Dermis blood vessel endothelial cell (primary cell): ENCODE results near the gene THAP9. TPM values are rescaled to one million over a fixed set of nuclear protein-coding genes. Genes with fewer than 3 reads are reported as not detected.
"Not testable (repeated sequence)": the region's sequence is repeated elsewhere in the genome, so short reads cannot be mapped to it uniquely, and the experiment has no call there.

Experiments used
- DNase-seq: peaks from one replicate; pipeline ENCODE4 v3.0.0; 2010
- total RNA-seq: library from RNA; depleted of rRNA; stranded (reverse); fragments of >200 nt; gene quantifications from 2 replicates; pipeline ENCODE4 v1.2.3, GENCODE V29; 2014

The THAP9 gene, protein sequence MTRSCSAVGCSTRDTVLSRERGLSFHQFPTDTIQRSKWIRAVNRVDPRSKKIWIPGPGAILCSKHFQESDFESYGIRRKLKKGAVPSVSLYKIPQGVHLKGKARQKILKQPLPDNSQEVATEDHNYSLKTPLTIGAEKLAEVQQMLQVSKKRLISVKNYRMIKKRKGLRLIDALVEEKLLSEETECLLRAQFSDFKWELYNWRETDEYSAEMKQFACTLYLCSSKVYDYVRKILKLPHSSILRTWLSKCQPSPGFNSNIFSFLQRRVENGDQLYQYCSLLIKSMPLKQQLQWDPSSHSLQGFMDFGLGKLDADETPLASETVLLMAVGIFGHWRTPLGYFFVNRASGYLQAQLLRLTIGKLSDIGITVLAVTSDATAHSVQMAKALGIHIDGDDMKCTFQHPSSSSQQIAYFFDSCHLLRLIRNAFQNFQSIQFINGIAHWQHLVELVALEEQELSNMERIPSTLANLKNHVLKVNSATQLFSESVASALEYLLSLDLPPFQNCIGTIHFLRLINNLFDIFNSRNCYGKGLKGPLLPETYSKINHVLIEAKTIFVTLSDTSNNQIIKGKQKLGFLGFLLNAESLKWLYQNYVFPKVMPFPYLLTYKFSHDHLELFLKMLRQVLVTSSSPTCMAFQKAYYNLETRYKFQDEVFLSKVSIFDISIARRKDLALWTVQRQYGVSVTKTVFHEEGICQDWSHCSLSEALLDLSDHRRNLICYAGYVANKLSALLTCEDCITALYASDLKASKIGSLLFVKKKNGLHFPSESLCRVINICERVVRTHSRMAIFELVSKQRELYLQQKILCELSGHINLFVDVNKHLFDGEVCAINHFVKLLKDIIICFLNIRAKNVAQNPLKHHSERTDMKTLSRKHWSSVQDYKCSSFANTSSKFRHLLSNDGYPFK
- total RNA-seq = 7.7 and 7.8 TPM in 2 replicates

- DNase-seq = peak; percentile 100
Observed at GRCh38 chr4:82900411-82901182, at the start of gene THAP9. Gene THAP9, plus strand, starts transcription at chr4:82900735. Its CDS starts 68 bp downstream, at chr4:82900803.

DNA sequence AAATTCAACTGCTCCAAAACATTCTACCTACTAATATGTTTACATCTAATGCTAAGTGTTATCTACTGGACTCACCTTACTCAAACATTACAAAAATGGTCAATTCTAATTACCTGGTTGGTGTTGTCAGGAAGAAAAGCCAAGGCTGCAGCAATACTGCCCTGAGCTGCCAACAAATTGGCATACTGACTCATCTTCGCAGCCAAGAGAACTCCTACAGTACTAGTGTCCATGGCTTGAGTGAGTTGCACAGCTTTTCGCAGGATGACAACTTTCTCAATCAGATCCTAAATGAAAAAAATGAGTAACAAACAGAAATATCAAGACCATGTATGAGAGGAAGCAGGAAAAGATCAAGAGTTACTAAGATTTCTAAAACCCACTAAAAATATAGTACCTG lies 49.2 kb upstream of the THAP9 start:
- DNase-seq = no peak

- DNase-seq = peak; percentile 71
Observed at GRCh38 chr4:82851885-82852750, 48.4 kb upstream of the THAP9 start.

DNA sequence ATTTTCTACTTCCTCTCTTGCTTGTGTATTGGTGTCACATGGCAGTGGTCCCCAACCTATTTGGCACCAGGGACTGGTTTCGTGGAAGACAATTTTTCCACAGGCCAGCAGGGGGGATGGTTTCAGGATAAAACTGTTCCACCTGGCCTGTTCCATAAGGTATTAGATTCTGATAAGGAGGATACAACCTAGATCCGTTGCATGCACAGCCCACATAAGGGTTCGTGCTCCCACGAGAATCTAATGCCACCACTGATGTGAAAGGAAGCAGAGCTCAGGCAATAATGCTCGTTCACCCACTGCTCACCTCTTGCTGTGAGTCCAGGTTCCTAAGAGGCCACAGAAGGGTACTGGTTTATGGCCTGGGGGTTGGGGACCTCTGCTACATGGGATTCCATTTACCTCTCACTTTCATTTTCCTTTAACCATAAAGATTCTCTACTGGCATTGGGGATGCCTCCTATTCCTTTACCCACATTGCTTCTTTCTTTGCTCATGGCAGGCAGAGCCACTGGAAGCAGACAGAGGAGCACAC lies 47.7 kb upstream of the THAP9 start:
- no peak for DNase-seq

DNA sequence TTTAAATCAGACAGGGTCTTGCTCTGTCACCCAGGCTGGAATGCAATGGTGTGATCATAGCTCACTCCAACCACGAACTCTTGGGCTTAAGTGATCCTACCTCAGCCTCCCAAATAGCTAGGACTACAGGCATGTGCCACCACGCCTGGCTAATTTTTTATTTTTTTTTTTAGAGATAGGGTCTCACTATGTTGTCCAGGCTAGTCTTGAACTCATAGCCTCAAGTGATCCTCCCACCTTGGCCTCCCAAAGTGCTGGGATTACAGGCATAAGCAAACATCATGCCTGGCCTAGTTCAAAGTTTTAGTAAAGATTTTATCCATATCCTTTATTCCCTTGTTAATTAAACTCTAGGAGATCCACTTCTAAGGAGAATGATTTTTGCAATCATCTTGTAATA lies 40.0 kb upstream of the THAP9 start:
- not testable (repeated sequence) for DNase-seq

DNA sequence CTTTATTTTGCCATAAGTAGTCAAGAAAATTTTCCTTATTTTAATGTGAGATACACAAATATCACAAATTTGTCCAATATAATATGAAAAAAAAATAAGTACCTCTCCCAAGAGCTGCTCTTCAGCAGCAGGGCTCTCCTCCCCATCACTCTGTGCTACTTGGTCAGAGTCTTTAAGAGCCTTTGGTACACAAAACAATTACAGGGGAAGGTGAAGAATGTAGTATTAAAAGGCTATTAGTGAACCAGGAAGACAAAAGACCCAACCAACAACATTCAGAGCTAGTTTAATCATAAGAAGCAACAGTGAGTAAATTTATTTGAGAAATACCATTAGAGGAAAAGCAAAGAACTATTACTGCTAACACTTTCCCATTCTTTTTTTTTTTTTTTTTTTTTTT lies 39.0 kb upstream of the THAP9 start:
- no peak for DNase-seq

- DNase-seq = no peak
Observed at GRCh38 chr4:82864336-82864979, 36.1 kb upstream of the THAP9 start.

DNA sequence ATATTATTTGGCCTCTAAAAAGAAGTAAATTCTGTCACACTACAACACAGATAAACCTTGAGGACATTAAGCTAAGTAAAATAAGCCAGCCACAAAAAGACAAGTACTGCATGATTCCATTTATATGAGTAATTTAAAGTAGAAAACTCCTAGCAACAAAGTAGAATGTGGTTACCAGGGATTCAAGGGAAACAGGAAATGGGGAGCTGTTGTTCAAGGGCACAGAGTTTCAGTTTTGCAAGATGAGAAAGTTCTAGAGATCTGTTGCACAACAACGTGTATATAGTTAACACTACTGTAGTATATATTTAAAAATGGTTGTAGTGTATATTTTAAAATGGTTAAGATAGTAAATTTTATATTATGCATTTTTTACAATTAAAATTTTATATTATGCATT lies 34.9 kb upstream of the THAP9 start:
- DNase-seq = peak; percentile 91

DNA sequence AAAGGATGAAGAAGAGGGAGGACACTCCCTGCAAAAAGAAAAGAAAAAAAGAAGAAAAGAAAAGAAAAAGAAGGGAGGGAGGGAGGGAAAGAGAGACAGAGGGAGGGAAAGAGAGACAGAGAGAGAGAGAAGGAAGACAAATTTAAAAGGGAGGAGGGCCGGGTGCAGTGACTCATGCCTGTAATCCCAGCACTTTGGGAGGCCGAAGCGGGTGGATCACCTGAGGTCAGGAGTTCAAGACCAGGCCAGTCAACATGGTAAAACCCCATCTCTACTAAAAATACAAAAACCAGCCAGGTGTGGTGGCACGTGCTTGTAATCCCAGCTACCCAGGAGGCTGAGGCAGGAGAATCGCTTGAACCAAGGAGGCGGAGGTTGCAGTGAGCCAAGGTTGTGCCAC lies 34.5 kb upstream of the THAP9 start:
- not testable (repeated sequence) for DNase-seq

DNA sequence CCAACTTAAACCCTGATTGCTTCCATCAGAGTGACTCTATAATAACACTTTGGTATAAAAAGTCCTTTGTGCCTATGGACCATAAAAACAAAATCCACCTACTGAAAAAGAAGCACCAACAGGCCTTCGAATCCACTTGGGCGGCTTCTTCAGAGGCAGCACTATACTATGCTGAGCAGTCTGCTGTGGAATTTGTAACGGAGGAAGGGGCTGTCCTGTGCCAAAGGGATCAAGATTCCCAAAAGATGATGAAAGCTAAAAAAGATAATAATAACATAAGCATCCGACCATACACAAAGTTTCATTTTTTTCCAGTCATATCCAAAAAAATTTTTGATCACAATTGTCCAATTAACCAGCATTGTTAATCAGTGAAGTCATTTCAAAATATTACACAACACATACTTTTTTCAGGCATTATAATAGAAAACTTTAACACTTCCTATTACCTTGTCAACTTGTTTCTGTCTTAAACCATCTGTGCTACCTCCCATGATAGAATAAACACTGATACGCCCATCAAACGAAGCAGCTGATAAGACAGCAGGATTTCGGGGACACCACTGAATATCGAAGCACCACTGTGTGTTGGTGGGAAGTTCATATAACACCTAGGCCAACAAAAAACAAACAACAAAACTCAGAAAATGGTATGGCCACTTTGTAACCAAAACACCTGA lies 33.7 kb upstream of the THAP9 start:
- DNase-seq = no peak

DNA sequence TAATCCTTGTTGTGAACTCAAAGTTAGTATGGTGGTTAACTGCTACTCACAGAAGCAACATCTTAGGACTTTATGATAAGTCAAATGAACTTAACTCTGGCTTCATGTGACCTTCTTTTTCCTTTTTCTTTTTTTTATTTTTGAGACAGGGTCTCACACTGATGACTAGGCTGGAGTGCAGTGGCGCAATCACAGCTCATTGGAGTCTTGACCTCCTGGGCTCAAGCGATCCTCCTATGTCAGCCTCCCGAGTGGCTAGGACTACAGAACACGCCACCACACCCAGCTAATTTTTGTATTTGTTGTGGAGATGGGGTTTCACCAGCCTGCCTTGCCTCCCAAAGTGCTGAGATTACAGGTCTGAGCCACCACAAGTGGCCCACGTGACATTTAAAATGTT lies 32.0 kb upstream of the THAP9 start:
- DNase-seq = no peak

GRCh38 chr4:82885410-82885809 lies 15.1 kb upstream of the THAP9 start:
- DNase-seq = no peak

DNA sequence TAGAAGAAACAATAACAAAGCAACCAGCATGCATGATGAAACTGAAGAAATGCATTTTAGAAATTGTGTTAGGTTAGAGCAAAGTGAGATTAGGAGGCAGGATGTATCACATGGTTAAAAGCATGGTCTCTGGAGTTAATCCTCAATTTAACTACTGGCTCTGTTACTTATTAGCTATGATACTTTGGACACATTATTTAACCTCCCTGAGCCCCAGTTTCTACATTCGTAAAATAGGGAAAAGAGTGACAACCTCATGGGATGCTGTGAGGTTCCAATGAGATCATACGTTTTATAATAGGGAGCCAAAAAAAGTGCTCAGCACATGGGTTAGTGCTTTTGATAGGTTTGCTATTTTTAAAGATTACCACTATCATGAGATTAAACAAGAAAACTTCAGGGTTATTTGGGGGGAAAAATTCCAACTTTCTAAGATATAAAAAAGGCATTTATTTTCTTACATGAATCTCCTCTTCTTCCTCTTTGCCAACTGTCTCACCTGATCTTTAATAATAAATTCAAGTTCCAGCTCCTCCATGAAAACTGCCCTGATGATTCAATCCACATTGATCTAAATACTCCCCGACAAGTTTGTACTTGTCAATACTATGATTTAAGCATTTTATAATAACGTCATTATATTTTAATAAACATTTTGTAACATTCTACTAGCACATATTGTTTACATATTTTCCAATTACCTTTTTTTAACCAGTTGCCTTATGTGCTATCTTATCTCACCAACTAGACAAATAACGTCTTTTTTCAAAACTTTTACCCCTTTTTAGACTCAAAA lies 14.2 kb upstream of the THAP9 start:
- no peak for DNase-seq

DNA sequence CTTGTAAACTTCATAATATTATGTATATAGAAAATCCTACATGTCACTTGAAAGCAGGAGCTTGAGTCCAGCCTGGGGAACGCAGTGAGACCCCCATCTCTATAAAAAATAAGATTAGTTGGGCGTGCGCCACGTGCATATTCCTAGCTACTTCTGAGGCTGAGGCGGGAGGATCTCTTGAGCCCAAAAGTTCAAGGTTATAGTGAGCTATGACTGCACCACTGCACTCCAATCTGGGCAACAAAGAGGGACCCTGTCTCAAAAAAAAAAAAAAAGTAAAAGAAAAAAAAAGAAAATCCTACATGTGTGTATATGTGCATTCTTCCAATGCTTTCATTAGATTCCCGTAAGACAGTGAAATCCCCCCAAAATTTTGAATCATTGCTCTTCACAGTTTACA lies 11.2 kb upstream of the THAP9 start:
- no peak for DNase-seq

- no peak for DNase-seq
Observed at GRCh38 chr4:82890528-82890900, 10.0 kb upstream of the THAP9 start.

GRCh38 chr4:82890901-82891706 lies 9.4 kb upstream of the THAP9 start, which contains the start of gene SEC31A:
Gene SEC31A, minus strand, starts transcription at chr4:82891153. Its CDS starts 9,217 bp downstream, at chr4:82881936.
- peak; percentile 98 for DNase-seq

DNA sequence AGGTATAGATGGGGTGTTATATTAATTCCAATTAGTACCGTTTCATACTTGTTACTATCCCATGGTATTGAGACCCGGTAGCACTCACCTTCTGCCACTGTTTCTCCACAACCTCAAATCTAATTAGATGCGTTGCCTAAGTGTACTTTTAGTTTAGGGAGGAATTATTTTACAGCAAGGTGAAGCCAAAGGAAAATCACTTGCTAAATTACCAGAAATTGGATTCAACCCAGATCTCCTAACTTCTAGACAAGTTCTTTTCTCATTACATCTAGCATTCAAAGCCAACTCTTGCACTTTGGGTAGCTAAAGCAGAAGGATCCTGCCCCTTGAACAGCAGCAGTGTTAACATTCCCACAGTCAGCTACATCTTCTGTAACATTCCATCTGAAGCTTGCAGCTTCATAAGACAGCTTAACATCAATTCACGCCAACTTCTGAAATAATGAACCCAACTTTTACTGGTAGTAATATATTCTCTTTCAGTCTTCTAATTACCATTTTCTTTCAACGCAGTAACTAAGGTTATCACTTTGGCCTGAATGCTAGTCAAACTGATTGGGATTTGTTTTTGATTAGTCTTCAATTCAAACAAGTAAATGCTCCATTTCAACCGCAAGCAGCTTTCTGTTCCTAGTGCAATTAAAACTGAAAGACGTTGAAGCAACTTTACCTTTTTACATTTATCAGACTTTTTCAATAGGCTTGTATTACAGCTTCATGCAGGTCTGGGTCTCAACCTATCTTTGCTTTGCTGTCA lies 8.6 kb upstream of the THAP9 start:
- peak; percentile 29 for DNase-seq

DNA sequence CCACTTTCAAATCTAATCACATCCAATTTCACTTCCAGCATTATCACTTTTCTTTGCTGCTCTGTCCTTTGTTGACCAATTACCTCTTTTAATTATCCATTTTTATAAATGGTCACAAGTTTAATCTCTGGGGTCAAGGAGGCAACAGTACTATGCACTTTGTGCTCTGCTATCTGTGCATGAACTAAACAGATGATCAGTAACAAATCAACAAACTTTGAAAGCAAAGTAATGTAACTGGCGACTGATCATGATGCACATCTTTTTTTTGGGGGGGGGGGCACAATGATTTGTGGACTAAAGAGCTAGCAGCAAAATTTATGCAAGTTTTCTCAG lies 8.1 kb upstream of the THAP9 start:
- DNase-seq = no peak
